GM19025 (cell line): ENCODE measurements around the gene FGF9.

Source experiments
- ATAC-seq: cut with Tn5 transposase; IDR thresholded peaks from one replicate; pipeline ENCODE4 v1.9.1; 2021; ENCODE audit warnings: mild to moderate bottlenecking, low read depth, moderate library complexity; ENCODE audit not compliant: unreplicated experiment

Gene FGF9

DNA sequence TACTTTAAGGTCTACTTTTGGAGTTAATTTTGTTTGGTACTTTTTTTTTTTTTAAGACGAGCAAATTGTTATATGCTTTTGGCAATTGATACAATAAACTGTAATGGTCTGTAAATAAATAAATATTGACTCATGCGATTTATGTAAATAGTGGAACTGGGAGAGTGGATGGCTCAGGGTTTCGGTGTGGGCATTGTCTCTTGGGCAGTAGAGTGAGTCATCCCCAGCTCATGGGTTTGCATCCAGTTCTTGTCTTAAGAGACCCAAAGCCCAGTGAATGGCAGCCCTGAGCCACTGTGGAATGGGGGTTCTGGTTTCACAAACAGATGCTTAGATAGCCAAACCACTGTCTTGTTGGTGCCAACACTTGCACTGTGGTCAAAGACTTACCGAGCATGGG is 33.0 kb downstream of the FGF9 start:
- ATAC-seq = no peak

DNA sequence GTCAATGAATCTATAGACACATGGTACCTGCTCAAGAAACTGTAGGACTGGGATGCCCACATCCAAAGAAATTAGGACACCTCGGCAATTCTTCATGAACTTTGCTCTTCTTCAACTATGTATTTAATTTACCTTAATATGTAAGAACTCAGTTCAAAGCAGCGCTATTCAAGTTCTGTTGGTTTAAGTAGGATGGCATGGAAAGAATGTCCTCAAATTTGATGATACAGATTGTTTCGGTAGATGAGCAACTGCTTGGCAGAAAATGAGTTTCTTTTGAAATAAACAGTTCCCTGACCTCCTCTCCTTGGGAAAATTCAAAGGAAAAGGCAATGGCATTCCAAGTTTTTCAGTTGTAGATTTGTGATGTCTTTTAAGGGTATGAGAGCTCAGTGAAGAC is 36.7 kb downstream of the FGF9 start:
- no peak for ATAC-seq

DNA sequence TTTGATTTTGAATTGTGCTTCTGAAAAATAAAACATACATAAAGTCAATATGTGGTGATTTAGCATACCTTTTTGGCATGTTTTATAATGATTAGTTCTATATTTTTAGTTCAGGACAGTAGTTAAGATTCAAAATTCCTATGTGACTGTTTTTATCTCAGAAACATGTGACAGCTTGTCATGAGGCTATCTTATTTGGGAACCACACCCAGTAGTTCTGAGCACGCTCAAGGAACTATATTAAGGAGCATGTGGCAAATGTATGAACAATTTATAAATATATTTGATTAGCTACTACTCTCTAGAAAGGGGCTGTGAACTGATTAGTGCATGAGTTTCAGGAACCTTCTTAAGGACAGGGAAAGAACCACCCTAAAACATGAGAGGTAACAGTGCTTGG is 38.8 kb downstream of the FGF9 start:
- no peak for ATAC-seq

DNA sequence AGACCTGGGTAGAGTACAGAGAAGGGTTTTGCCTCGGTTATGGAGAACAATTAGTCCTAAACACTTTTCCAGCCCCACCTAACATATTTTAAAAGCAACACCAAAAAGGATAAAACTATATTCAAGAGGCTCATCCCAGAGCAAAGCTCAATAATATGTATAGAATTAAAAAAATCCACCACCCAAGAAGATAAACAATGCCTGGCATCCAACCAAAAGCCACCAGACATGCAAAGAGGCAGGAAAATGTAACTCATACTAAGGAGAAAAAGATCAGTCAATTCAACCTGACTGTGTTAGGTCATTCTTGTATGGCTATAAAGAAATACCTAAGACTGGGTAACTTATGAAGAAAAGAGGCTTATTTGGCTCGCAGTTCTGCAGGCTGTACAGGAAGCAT is 39.3 kb downstream of the FGF9 start:
- ATAC-seq = no peak

DNA sequence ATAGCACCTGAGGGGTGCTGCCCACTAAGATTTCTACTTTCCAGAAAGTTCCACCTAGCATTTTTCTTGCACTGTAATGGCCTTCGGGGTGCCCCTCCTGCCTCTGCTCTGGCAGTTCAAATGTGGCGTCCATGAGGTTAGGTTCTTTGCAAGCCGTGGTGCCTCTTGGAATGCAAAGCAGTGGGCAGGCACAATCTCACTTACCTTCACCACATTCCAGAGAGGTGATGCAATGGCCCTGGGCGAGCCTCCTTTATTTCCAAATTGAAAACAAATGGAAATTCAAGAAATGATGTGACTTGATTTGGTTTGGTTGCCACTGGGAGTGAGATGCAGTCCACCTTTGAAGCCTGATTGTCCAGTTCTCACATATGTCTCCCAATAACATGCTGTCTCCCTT is 46.9 kb downstream of the FGF9 start:
- no peak for ATAC-seq

DNA sequence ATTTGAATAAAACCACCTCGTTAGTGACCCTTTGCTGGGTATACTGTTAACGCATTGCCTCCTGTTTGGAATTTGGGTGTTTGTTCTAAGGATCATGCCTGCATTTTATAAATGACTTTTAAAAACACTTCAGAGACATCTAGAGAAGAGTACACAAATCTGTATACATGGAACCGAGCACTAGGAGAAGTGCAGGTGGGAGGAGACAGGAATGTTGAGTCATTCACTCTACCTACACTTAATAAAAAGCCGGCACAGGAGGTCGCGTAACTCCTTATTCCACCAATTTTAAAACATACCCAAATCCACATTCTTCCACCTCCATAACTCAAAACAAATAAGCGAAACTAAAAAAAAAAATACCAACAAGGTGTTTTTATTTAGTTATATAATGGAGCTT is 48.6 kb downstream of the FGF9 start:
- ATAC-seq = no peak

DNA sequence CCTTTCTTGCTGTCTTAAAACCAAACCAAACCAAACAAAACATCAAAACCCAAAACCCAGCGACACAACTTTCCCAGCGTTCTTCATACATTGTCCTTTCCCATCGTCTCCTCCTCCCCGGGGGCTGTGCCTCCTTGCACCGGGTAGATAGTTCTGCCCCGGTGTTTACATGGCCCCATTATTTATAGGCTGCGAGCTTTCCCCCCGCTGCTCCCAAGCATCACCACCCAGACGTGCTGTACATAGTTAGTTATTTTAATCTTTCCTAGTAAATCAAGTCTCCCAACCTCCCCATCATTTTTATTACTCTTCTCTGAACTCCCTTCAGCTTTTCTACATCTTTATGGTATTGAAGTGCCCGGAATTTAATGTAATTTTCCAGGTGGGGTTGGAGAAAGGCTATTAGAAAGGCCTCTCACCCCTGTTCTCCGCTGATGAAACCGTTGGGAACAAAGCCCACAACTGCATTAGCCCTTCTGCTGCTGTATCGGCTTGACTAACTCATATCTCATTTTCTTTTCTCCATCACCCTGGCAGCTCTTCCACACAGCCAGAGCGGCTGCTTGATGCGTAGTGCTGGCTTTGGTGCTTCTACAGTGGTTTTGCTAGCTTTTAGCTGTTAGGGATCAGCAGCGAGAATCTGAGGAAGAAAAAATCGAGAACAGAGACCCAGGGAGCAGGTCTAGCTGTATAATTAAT is 53.1 kb downstream of the FGF9 start:
- ATAC-seq = no peak

DNA sequence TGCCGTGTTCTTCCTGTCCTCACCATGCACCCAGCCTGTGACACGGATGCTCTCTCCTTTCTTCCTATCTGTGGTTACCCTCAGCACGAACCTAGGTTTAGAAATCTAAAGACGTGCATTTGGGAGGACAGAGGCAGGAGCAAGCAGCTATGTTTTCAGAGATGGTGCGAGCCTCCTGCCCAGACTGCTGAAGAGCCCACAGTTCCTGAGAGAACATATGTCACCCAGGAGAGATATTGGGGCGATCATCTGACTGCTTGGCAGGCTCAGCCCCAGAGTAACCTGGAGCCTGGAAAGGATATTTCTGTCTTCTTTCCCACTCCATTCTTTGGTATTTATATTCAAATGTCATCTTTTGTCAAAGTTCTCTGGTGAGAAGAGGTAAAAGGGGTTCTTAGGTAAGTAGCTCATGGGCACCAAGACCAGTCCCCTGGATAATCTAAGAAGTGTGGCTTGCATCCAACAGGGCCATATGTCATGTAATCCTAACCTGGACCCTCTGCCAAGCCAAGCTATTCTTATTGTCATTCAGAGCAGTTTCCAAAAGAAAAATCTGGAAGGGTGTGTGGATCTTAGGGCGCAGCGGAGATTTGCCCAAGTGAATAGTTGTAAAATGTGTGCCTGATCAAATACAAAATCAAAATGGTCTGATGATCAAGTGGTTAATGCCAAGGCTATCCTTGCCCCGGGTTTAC is 59.5 kb downstream of the FGF9 start:
- ATAC-seq = no peak

DNA sequence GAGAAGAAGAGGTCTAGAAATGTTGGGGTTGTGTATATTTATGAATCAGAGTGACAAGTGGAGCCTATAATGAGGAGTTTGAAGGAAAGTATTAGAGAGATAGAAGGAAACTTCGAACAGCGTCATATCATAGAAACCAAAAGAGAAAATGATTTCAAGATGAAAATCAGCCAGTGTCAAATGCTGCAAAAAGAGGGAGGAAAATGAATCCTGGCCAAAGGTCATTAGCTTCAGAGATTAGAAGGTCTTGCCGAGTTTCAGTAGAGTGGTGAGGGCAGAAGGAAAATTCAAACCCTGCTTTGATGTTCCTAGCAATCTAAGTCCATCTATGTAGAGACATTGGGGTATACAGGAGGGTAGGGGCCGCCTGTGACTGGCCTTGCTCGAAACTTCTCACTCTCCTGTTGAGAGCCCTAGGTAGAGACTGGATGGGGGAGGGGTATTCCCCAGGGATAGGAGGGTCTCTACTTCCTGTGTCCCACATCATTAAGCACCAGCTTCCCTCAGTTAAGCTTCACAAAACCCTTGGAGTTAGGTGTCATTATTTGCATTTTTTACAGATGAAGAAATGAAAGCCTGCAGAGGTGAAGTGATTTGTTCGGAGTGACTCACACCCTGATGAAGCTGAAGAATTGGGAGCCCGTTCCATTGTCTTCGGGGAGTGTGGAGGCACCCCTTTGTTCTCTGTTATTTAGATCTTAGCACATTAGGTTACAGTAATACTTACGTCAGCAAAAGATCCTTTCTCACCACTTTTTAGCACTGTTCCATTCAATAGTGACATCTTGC is 62.8 kb downstream of the FGF9 start:
- ATAC-seq = no peak

DNA sequence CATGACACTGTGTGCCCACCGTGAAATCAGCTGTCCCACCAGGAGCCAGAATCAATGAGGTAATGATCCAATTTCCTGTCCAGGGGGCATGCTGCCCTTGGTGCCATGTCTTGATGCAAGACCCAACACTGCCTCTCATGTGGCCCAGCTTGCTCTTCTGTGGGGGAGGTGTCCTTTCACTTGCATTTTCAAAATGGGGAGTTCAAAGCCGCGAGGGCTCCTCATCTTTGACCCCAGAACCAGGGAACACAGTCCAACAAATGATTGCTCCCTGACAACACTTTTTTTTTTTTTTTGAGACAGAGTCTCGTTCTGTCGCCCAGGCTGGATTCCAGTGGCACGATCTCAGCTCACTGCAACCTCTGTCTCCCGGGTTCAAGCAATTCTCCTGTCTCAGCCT is 64.1 kb downstream of the FGF9 start:
- ATAC-seq = no peak

DNA sequence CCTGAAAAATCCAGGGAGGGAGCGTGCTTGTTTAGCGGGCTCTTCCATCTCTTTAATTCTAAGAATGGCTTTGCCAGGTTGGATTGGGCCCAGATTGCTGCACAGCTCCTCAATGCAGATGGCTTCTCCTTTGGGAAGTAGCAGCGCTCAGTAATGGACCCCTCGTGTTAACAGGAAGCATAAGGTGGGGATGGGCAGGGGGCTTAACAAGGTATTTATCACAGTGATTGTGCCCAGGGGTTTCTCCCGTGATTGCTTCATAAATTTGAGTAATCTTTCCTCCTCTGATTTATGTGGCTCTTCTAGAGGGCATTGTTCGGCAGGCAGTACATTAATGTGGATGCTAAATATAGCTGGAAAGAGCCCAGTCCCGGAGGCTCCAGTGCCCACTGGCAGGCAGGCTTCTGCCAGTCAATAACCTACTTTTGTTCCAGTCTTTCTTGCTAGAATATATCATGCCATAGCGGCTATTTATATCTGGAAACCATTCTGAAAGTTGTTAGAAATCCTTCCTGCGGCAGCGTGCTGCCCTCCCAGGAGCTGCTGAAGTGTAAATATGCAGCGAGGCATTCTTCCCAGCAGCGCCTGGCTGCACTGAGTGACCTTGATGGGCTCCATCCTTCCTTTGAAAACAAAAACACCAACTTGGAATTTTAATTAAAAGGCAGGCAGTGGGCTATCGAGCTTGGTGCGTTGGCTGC is 65.0 kb downstream of the FGF9 start:
- ATAC-seq = no peak

DNA sequence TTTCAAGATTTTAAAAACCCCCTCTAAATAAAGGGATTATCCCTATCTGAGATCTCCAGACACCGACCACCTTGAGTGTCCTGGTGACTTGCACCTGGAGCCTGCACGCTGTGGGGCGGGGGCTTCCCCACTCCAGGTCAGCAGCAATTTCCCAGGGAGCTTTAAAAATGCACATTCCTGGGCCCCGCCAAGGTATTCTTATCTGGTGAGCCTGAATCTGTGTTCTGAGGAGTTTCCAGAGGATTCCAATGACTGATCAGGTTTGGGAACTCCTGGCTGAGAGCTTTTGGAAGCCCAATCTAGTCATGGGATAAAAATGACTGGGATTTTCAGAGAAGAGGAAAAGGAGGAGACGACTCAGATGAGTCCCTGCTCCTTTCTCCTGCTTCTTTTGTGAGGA is 66.1 kb downstream of the FGF9 start:
- no peak for ATAC-seq

DNA sequence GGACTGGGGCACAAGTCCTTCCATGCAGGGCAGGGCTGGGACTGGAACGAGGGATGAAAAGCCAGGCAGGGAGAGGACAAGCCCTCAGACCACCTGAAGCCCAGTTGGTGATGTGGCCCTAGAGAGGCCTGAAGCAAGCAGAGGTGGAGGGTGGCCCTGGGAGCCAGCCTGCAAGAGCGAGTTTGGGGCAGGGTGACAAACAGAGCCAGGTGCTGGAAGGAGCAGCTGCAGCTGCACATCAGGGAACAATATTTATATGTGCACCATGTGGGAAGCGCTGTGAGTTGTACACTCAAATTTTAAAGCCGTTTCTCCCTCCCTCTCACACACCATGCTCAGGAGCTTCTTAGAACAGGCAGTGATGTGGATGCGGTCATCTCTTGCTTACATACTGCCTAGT is 67.8 kb downstream of the FGF9 start:
- ATAC-seq = no peak

DNA sequence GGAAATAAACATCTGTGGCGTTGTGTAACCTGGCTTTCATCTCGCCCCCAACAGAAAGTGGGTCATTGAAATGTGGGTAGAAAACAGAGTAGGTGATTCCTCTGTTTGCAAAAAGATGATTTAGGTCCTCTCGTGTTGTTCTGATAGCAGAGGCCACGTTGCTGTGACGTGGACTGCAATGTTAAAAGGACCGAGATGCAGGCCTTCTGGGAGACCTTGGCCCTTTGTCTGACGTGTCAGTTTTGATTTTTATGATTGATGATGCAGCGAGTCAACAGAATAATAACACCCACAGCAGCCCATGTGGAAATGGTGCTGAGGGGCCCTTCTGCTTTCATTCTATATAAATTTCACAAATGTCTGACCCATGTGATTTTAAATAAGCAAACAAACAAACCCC is 68.9 kb downstream of the FGF9 start:
- no peak for ATAC-seq

DNA sequence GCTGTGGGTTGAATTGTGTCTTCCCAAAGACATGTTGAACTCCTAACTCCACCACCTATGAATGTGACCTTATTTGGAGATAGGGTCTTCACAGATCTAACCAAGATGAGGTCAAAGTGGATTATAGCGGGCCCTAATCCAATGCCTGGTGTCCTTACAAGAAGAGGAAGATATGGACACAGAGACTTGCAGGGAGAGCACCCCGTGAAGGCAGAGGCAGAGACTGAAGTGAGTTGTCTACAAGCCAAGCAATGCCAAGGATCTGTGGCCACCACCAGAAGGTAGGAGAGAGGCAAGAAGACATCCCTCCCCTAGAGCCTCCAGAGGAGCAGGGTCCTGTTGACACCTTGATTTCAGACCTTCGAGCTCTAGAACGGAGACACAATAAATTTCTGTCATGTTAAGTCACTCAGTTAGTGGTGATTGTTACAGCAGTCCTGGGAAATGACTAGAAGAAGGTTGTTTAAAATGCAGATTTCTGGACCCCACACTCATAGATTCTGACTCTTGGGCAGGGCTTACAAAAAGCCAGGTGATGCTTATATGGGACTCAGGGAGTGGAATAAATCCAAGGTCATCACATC is 70.6 kb downstream of the FGF9 start:
- no peak for ATAC-seq

DNA sequence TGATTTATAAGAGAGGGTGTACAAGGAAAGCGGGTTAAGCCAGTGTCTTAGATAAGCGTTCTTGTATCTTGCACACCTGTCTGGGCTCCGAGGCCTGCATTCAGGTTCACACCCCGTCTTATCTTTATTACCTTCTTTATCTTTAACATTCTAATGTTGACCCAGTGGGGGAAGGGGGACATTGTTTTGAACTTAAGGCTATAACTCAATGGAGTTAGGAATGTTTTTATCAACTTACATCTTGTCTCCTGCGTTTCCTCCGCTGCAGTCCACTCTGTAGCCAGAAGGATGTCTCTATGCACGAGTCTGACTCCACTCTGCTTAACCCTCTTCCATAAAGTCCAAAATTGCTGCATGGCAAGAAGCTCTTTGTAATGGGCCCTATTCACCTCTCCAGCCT is 71.2 kb downstream of the FGF9 start:
- no peak for ATAC-seq

DNA sequence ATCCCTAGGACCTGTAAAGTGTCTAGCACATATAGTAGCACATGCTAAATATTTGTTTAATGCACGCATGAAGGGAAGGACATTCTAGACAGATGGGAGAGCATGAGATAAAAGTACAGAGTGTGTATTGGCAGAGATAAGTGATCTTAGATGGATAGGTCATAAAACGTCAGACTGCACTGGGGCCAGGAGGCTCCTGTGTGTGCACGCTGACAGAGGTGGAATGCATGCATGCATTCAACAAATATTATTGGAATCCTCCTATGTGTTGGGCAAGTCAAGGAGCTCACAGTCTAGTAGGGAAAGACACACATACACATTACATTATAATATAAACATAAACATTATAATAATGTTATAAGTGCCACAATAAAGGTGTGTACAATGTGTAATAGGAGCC is 73.3 kb downstream of the FGF9 start:
- no peak for ATAC-seq

DNA sequence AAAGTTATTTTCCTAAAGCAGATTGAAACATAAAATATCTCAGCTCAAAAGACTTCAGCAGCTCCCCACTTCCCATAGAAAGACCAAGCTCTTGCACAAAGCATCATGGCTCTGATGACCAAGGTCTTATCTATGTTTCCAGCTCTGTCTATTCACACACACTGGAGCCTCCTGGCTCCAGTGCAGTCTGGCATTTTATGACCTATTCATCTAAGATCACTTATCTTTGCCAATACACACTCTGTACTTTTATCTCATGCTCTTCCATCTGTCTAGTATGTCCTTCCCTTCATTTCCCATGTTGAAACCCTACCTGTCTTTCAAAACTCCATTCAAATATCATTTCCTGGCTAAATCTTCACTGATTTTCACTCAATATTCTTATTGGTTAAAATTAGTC is 74.4 kb downstream of the FGF9 start:
- no peak for ATAC-seq

DNA sequence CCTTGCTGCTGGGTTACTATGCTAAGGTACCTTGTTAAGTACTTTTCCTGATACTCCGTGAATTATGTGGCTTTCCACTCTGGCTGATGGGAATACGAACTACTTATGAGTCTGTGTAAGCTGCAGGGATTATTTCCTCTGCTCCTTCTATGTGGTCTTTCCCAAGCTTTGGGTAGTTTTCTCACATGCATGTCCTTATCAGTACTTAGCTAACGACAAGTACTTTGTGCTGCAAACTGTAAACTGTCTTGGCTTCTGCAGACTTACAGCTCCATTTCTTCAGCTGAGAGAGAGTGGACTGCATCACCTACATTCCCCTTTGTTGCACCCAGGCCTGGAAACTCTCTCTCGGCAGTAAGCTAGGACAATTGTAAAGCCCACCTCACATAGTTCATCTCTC is 76.6 kb downstream of the FGF9 start:
- no peak for ATAC-seq

DNA sequence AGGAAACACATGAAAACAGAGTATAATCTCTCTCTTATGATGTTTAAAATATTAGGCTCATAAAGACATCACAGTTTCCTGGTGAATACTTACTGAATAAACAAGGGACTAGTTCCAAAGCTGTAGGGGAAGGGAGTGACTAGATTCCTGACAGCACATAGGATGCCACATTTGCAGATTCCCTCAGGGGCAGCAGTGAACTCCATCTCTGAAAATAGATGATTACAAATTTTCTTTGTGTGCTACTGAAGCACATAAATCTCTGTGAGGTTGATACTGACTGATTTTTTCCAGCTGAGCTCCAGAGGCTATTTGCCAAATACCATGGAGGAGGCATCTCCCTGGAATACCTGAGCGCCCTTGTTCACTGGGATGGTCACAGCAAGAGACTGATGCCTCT is 77.3 kb downstream of the FGF9 start:
- no peak for ATAC-seq

DNA sequence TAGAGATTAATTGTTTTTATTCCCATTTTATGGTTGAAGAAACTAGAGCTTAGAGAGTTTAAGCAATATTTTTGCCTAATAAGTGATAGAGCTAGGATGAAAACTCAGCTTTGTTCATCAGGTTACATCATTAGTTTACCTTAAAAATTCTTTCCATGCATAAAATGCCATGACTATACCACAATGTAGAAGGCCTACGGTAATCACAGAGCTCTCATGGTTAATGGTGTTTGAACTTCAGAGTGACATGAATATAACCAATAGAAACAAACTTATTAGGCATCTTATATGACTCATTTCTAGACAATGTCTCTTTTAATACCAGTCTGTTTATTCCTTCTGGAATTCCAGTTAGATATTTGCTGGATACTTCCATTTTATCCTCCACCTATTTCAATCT is 78.5 kb downstream of the FGF9 start:
- ATAC-seq = no peak
